Measurements from ENCODE around the gene ITGA6.

- no peak for TF ChIP-seq PATZ1 (CRISPR knock-in tag; IDR thresholded peaks at IDR 0.05; ENCODE audit: borderline replicate concordance)
- no peak for TF ChIP-seq ISL1 (CRISPR knock-in tag; IDR thresholded peaks at IDR 0.05)
- no peak for TF ChIP-seq ZC3H10 (CRISPR knock-in tag; IDR thresholded peaks at IDR 0.05)
- TF ChIP-seq ZFP30 (CRISPR knock-in tag; IDR thresholded peaks at IDR 0.05) = no peak
- no peak for TF ChIP-seq ZNF70 (CRISPR knock-in tag; IDR thresholded peaks at IDR 0.05)
- TF ChIP-seq BACH2 (CRISPR knock-in tag; IDR thresholded peaks at IDR 0.05; ENCODE audit: borderline replicate concordance) = no peak
- TF ChIP-seq ARNTL (CRISPR knock-in tag; IDR thresholded peaks at IDR 0.05; ENCODE audit: borderline replicate concordance, low read depth) = no peak
These were observed at the start of gene ITGA6 for GRCh38 chr2:172427256-172427989.
